Effector memory CD4-positive, alpha-beta T cell (primary cell): Measurements from ENCODE around the gene NBPF4.
"Not testable (repeated sequence)": the region's sequence is repeated elsewhere in the genome, so short reads cannot be mapped to it uniquely, and the experiment has no call there.

Experiments used
- DNase-seq, 3 donors: peaks; one replicate each; pipeline ENCODE4 v3.0.0-alpha.2; 2020
- H3K27ac ChIP-seq: 2 replicates; pipeline ENCODE4 v1.7.0; 2013; ENCODE audit warnings: mild to moderate bottlenecking, low read length, moderate library complexity; ENCODE audit not compliant: insufficient read depth, poor library complexity, severe bottlenecking
- H3K27me3 ChIP-seq: replicated peaks from 2 replicates; pipeline ENCODE4 v1.7.0; 2013; ENCODE audit warnings: mild to moderate bottlenecking, low read length; ENCODE audit not compliant: insufficient read depth, control insufficient read depth, poor library complexity, severe bottlenecking
- H3K36me3 ChIP-seq: 2 replicates; pipeline ENCODE4 v1.7.0; 2013; ENCODE audit warnings: mild to moderate bottlenecking, low read length, moderate library complexity; ENCODE audit not compliant: control insufficient read depth, insufficient read depth
- H3K4me1 ChIP-seq: 2 replicates; pipeline ENCODE4 v1.7.0; 2013; ENCODE audit warnings: low read length, mild to moderate bottlenecking; ENCODE audit not compliant: control insufficient read depth, insufficient read depth, poor library complexity, severe bottlenecking
- H3K4me3 ChIP-seq: 2 replicates; pipeline ENCODE4 v1.7.0; 2013; ENCODE audit warnings: low read length, low read depth, mild to moderate bottlenecking; ENCODE audit not compliant: insufficient read depth, poor library complexity, severe bottlenecking
- H3K9me3 ChIP-seq: 2 replicates; pipeline ENCODE4 v1.7.0; 2013; ENCODE audit warnings: mild to moderate bottlenecking, low read length, moderate library complexity; ENCODE audit not compliant: control insufficient read depth
- total RNA-seq, 3 donors: gene quantifications; one replicate each; lab custom pipeline; 2026; lab: John Stamatoyannopoulos, UW

Gene NBPF4, protein sequence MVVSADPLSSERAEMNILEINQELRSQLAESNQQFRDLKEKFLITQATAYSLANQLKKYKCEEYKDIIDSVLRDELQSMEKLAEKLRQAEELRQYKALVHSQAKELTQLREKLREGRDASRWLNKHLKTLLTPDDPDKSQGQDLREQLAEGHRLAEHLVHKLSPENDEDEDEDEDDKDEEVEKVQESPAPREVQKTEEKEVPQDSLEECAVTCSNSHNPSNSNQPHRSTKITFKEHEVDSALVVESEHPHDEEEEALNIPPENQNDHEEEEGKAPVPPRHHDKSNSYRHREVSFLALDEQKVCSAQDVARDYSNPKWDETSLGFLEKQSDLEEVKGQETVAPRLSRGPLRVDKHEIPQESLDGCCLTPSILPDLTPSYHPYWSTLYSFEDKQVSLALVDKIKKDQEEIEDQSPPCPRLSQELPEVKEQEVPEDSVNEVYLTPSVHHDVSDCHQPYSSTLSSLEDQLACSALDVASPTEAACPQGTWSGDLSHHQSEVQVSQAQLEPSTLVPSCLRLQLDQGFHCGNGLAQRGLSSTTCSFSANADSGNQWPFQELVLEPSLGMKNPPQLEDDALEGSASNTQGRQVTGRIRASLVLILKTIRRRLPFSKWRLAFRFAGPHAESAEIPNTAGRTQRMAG
- total RNA-seq: 0 reads per million in 3 donors

DNA sequence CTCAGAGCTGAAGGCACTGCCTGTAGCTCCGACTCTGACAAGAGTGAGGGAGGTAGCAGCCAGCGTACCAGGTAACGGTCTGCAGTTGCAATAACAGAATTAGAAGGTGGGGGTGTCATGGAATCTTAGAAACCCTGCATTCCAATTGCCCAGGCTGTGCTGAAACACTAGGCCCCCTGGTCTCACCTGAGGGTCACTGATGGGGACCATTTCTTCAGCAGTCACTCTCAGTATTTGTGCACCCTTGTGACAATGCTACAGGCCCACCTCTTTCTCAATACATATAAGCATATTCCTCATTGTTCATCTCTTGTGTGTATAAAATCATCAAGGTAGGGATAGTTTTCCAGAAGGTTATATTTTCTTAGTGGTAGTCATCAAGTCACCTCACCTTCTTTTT, at the start of gene NBPF4:
NBPF4 (minus strand) TSS at position 101 of the 400 bp plus-strand sequence. CDS start 315 bp downstream, outside the sequence.
- H3K9me3 ChIP-seq, H3K27me3 ChIP-seq, H3K36me3 ChIP-seq, H3K4me3 ChIP-seq, H3K27ac ChIP-seq, DNase-seq, H3K4me1 ChIP-seq: not testable (repeated sequence)

DNA sequence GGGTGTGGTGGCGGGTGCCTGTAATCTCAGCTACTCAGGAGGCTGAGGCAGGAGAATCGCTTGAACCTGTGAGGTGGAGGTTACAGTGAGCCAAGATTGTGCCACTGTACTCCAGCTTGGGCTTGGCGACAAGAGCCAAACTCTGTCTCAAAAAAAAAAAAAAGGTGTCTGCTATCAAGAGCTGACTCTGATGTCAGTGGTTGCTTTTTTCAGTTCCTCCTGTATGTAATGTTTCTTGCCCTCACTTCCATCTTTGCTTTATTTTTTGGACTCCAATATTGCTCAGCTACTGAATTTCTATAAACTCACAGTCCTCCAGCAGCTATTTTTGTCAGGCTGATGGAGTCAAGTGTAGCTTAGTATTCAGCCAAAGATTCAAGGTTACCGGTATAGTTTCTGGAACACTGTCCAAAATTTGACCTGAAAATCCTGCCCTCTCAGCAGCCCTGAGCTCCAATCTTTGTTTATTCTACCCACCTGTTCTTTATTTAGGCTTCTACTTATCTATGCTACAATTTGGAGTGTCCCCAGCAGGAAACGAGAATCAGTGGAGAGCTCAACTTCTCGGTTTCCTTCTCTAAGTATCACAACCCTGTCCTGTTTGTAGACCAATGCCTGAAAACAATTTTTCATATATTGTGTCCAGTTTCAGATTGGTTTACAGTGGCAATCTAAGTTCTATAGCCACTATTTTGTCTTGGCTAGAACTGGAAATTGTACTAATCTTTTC, 38.8 kb upstream of the NBPF4 start:
- H3K27me3 ChIP-seq, H3K9me3 ChIP-seq, H3K4me3 ChIP-seq, H3K27ac ChIP-seq, H3K36me3 ChIP-seq, H3K4me1 ChIP-seq, DNase-seq: not testable (repeated sequence)

DNA sequence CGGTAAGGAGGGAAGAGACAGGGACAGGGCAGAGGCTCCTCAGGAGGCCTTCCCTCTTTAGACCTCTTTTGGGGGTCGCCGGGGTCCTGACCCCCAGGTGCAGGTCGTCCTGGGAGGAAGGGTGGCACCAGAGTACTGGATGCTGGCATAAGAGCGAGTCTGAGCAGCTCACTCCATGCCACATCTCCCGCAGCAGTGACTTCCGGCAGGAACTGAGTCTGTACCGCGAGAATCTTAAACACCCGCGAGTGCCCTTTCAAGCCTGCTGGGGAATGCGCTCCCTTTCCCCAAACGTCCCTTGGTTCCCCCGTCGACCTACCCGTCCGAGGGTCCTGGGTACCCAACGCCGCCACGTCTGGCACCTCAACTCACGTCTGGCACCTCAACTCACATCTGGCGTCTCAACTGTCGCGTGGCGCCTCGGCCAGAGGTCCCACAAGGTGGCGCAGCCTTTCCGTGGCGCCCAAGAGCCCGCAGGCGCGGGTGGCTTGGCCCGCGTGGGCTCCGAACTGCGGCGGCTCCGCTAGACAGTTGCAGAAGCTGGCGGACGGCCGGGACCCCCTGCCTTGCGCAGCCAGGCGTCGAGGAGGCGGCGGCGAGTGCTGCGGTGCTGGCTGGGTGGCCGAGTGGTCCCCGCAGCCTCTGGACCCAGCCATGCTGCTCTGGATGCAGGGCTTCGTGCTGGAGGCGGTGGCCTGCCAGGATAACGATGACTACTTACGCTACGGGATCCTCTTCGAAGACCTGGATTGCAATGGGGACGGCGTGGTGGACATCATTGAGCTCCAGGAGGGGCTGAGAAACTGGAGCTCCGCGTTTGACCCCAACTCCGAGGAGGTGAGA, 28.8 kb upstream of the NBPF4 start:
- H3K36me3 ChIP-seq, H3K9me3 ChIP-seq, DNase-seq, H3K4me1 ChIP-seq, H3K4me3 ChIP-seq, H3K27ac ChIP-seq, H3K27me3 ChIP-seq: not testable (repeated sequence)

DNA sequence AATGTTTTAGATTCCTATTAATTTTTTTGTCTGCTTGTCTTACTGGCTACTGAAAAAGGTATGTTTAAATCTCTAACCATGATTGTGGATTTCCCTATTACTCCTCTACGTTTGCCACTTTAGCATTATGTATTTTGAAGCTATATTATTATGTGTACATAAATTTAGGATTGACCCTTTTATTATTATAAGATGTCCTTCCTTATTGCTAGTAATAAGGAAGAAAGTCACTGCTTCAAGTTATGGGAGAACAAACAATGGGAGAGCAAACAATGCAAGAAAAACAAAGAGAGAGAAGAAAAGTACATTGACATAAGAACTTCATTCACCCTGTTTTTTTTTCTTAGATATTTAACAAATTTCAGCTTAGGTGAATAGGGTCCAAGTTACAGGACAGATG, 23.2 kb upstream of the NBPF4 start:
- not testable (repeated sequence) for H3K36me3 ChIP-seq, H3K27ac ChIP-seq, H3K9me3 ChIP-seq, H3K4me1 ChIP-seq, H3K27me3 ChIP-seq, H3K4me3 ChIP-seq, DNase-seq

DNA sequence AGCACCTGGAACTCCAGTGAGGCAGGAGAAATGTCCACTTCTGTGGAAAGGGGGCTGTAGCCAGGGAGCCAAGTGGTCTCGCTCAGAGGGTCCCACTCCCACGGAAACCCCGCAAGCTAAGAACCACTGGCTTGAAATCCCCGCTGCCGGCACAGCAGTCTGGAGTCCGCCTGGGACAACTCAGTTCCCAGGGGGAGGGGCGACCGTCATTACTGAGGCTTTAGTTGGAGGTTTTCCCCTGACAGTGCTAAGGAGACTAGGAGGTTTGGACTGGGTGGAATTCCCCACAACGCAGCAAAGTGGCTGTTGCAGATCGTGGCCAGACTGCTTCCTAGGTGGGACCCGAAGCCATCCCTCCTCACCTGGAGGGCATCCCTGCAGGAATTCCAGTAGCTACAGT, 18.1 kb upstream of the NBPF4 start:
- not testable (repeated sequence) for H3K4me1 ChIP-seq, DNase-seq, H3K36me3 ChIP-seq, H3K4me3 ChIP-seq, H3K27ac ChIP-seq, H3K27me3 ChIP-seq, H3K9me3 ChIP-seq

DNA sequence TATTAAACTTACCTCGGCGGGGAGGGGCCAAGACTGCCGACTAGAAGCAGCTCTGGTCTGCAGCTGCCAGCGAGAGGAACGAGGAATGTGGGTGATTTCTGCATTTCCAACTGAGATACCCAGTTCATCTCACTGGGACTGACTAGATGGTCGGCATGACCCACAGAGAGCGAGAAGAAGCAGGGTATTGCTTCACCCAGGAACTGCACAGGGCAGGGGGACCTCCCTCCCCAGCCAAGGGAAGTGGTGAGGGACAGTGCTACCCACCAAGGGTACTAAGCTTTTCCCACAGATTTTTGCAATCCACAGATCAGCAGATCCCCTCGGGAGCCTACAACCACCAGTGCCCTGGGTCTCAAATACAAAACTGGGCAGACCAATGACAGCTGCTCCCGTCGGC, 17.6 kb upstream of the NBPF4 start:
- H3K27me3 ChIP-seq, H3K4me1 ChIP-seq, DNase-seq, H3K27ac ChIP-seq, H3K4me3 ChIP-seq, H3K36me3 ChIP-seq, H3K9me3 ChIP-seq: not testable (repeated sequence)

DNA sequence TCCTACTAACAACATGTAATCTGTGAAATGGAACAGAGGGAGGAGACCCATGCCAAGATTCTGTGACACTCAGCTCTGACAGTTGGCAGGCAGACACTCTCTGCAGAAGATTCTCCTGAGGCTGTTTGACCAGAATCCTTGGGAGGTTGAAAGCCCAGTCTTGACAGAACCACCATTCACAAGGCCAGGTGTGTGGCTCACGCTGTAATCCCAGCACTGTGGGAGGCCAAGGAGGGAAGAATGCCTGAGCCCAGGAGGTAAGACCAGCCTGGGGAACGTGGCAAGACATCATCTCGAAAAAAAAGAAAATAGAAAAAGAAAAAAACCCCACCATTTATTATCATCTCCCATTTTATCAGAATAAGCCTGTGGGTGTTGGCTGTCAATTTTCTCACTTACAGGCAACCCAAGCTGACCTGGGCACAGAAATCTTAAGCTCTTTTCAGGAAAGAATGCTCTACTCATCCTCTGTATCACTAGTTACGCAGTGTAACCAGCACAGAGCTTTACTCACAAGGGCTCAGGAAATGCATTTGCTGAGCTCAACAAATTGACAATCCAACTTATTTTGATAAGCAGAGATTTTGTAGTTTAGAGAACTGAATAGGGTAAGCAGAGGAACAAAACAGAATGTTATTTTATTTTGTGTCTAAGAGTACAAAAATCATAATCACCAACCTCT, 16.8 kb upstream of the NBPF4 start:
- not testable (repeated sequence) for H3K27me3 ChIP-seq, DNase-seq, H3K4me3 ChIP-seq, H3K27ac ChIP-seq, H3K9me3 ChIP-seq, H3K36me3 ChIP-seq, H3K4me1 ChIP-seq

DNA sequence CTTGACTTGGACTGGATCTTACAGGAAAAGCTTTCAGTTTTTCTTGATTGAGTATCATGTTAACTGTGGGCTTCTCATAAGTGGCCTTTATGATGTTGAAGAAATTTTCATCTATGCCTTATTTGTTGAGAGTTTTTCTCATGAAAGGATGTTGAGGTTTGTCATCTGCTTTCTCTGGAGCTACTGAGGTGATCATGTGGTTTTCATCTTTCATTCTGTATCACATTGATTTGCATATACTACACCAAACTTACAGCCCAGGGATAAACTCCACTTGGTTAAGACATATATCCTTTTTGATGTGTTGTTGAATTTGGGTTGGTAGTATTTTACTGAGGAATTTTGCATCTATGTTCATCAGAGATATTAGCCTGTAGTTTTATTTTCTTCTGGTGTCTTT, 11.6 kb upstream of the NBPF4 start:
- H3K36me3 ChIP-seq, H3K27ac ChIP-seq, H3K9me3 ChIP-seq, H3K27me3 ChIP-seq, H3K4me1 ChIP-seq, H3K4me3 ChIP-seq, DNase-seq: not testable (repeated sequence)

DNA sequence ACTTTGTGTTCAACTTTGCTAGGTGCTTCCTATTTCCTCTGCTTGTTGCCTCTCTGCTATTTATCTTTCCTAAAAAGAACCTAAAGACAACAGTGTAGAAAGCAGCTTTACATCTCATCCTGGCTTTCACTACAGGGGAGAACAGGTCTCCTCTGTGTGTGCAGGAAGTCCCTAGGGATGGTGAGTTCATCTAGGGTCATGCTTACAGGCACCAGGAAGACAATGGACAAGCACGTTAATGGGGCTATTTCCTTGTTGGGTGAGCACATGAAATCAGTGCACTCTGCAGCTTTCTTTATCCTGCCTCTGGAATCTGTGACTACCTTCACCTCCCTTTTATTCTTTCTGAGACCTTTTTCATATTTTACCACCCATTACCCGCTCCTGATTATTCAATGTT, 4.5 kb downstream of the NBPF4 start:
- not testable (repeated sequence) for H3K4me1 ChIP-seq, H3K36me3 ChIP-seq, H3K27ac ChIP-seq, H3K4me3 ChIP-seq, H3K27me3 ChIP-seq, DNase-seq, H3K9me3 ChIP-seq
